ENCODE results near the gene SORCS3. TPM values are rescaled to one million over a fixed set of nuclear protein-coding genes. Genes with fewer than 3 reads are reported as not detected.

The SORCS3 gene
- total RNA-seq, 2 donors from 2014 or later = not detected

- DNase-seq = no peak
- no peaks in the 10 kb centered on the region for H3K36me3 ChIP-seq (replicated peaks in 1 of 2; ENCODE audit: insufficient read depth in 1 of 2, low read depth in 2 of 2)
- H3K4me3 ChIP-seq = no peak overlapping the region
- ATAC-seq = no peak
- intact Hi-C loops (cut with DNase I) = no loop called here
- no peaks in the 10 kb centered on the region for H3K27me3 ChIP-seq
- no peak overlapping the region for H3K27ac ChIP-seq
- 63 to 68% methylated on average over 5 of the region's 5 CpGs for WGBS, 2 donors
- no peaks in the 10 kb centered on the region for H3K9me3 ChIP-seq
- H3K4me1 ChIP-seq = no peaks in the 10 kb centered on the region
- TF ChIP-seq CTCF (IDR thresholded peaks at IDR 0.05) (no peak), POLR2A (IDR thresholded peaks at IDR 0.05) (no peak)
Observed at GRCh38 chr10:104663076-104663475, 22.0 kb downstream of the SORCS3 start.

DNA sequence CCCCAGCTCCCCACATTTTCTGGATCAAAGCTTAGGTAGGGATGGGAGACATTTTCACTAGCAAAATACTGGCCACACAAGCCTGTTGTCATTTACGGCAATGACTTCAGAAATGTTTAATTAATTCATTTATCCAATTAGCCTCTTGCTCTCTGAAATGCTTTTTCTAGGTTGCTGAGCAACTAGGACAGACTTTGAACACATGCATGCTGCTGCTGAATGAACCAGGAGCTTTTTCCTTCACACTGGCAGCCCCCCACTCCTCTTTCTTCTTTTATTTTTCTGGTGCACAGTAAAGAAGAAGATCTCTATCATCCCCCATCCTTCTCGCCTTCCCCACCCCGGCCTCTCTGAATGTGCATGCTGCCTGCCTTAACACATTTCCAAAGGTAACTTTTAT, 22.5 kb downstream of the SORCS3 start:
- H3K4me1 ChIP-seq = no peaks in the 10 kb centered on the region
- no peaks in the 10 kb centered on the region for H3K9me3 ChIP-seq
- H3K27me3 ChIP-seq = no peaks in the 10 kb centered on the region
- ATAC-seq (no peak), DNase-seq (no peak)
- H3K36me3 ChIP-seq (replicated peaks in 1 of 2; ENCODE audit: insufficient read depth in 1 of 2, low read depth in 2 of 2) = no peaks in the 10 kb centered on the region
- no peak for TF ChIP-seq POLR2A (IDR thresholded peaks at IDR 0.05)
- TF ChIP-seq CTCF (IDR thresholded peaks at IDR 0.05) = no peak
- H3K27ac ChIP-seq = no peak overlapping the region
- WGBS, 2 donors = 69 to 79% methylated on average over 3 of the region's 3 CpGs
- intact Hi-C loops (cut with DNase I) = no loop called here
- H3K4me3 ChIP-seq = no peak overlapping the region

- no peak for ATAC-seq
- 24 to 33% methylated on average over 5 of the region's 5 CpGs for WGBS, 2 donors
- H3K9me3 ChIP-seq = no peaks in the 10 kb centered on the region
- no peak for TF ChIP-seq POLR2A (IDR thresholded peaks at IDR 0.05)
- no peak for TF ChIP-seq CTCF (IDR thresholded peaks at IDR 0.05)
- intact Hi-C loops (cut with DNase I) = no loop called here
- H3K27me3 ChIP-seq = no peaks in the 10 kb centered on the region
- no peaks in the 10 kb centered on the region for H3K4me1 ChIP-seq
- DNase-seq = no peak
- no peak overlapping the region for H3K27ac ChIP-seq
- H3K4me3 ChIP-seq = no peak overlapping the region
- no peaks in the 10 kb centered on the region for H3K36me3 ChIP-seq (replicated peaks in 1 of 2; ENCODE audit: insufficient read depth in 1 of 2, low read depth in 2 of 2)
Observed at GRCh38 chr10:104664205-104664604, 23.1 kb downstream of the SORCS3 start.

DNA sequence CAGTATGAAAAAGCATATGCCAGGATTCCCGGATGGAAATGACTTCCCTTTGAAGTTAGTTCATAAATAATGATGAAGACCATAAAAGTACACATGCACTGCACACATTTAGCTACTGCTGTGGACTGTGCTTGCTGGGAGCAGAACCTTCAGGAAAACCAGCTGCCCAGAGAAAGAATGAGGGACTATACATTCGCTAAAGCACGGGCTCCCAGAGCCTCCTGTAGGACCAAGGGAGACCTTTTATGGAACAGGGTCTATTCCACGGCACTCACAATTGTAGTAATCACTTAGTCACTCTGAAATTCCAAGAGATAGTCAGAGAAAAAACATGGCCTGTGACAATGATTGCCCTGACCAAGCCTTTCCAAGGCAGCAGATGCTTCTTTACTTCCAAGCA, 24.1 kb downstream of the SORCS3 start:
- ATAC-seq (no peak), DNase-seq (no peak)
- H3K4me3 ChIP-seq = no peak overlapping the region
- H3K36me3 ChIP-seq (replicated peaks in 1 of 2; ENCODE audit: insufficient read depth in 1 of 2, low read depth in 2 of 2) = no peaks in the 10 kb centered on the region
- no peaks in the 10 kb centered on the region for H3K27me3 ChIP-seq
- H3K9me3 ChIP-seq = no peaks in the 10 kb centered on the region
- no peak overlapping the region for H3K27ac ChIP-seq
- TF ChIP-seq POLR2A (IDR thresholded peaks at IDR 0.05) = no peak
- TF ChIP-seq CTCF (IDR thresholded peaks at IDR 0.05) = no peak
- intact Hi-C loops (cut with DNase I) = no loop called here
- 55 to 59% methylated on average over 4 of the region's 4 CpGs for WGBS, 2 donors
- no peaks in the 10 kb centered on the region for H3K4me1 ChIP-seq

DNA sequence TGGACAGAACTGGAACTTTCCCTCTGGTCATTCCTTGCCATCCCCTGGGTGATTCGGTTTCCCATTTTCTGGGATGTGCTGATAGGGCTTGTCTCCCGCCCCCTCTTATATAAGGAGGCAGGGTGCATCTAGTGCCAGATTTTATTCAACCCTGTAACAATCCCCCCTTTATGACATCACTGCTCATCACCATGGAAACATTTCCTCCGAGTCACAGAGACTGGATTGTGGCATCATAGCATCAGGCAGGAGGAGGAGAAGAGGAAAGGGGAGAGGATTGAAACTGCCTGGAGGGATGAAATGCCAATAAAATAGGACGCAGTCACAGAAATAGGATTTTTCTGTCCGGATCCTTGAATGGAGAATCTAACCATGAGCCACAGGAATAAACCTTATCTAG, 25.0 kb downstream of the SORCS3 start:
- TF ChIP-seq POLR2A (IDR thresholded peaks at IDR 0.05) = no peak
- TF ChIP-seq CTCF (IDR thresholded peaks at IDR 0.05) = no peak
- no peaks in the 10 kb centered on the region for H3K27me3 ChIP-seq
- no peaks in the 10 kb centered on the region for H3K9me3 ChIP-seq
- H3K4me3 ChIP-seq = no peak overlapping the region
- ATAC-seq (no peak), DNase-seq (no peak)
- 61 to 64% methylated on average over 5 of the region's 5 CpGs for WGBS, 2 donors
- intact Hi-C loops (cut with DNase I) = no loop called here
- H3K36me3 ChIP-seq (replicated peaks in 1 of 2; ENCODE audit: insufficient read depth in 1 of 2, low read depth in 2 of 2) = no peaks in the 10 kb centered on the region
- no peaks in the 10 kb centered on the region for H3K4me1 ChIP-seq
- no peak overlapping the region for H3K27ac ChIP-seq

Measured in body of pancreas (tissue), 4 donors.